Activated T-helper 2 cell treated with anti-CD3 and anti-CD28 coated beads, Interferon-gamma antibody, Interleukin-2, Interleukin-4, amounts not matched to agents 10 μg/mL and 5 μg/mL and 100 μg/mL, durations not matched to agents 14 hours and 24 hours and 36 hours (primary cell): ENCODE measurements around the gene SELENBP1. TPM values are rescaled to one million over a fixed set of nuclear protein-coding genes. Genes with fewer than 3 reads are reported as not detected.

Experiments
- DNase-seq: peaks from one replicate; pipeline ENCODE4 v3.0.0; 2021; ENCODE audit warnings: low spot score
- H3K27ac Mint-ChIP-seq: one replicate; pipeline ENCODE4 v1.8.0; 2021; ENCODE audit warnings: mixed read lengths
- H3K27me3 Mint-ChIP-seq: one replicate; pipeline ENCODE4 v1.8.0; 2021; ENCODE audit warnings: low read depth, mixed read lengths
- H3K36me3 Mint-ChIP-seq: one replicate; pipeline ENCODE4 v1.8.0; 2021; ENCODE audit warnings: low read depth, mixed read lengths
- H3K4me1 Mint-ChIP-seq: one replicate; pipeline ENCODE4 v1.8.0; 2021; ENCODE audit warnings: low read depth, mixed read lengths
- H3K4me3 Mint-ChIP-seq: one replicate; pipeline ENCODE4 v1.8.0; 2021; ENCODE audit warnings: low read depth, mild to moderate bottlenecking, moderate library complexity, mixed read lengths
- H3K9me3 Mint-ChIP-seq: one replicate; pipeline ENCODE4 v1.8.0; 2021; ENCODE audit warnings: mixed read lengths
- intact Hi-C: fragments of 100-400 bp; cut with micrococcal nuclease; formaldehyde crosslinking; loops from one replicate; pipeline ENCODE4 v1.15.1; 2023
- total RNA-seq: library from RNA; stranded (reverse); gene quantifications from 2 replicates; pipeline ENCODE4 v1.2.3, GENCODE V29; 2022

SELENBP1 gene
- total RNA-seq, 1 donor from 2014 or later: not detected

DNA sequence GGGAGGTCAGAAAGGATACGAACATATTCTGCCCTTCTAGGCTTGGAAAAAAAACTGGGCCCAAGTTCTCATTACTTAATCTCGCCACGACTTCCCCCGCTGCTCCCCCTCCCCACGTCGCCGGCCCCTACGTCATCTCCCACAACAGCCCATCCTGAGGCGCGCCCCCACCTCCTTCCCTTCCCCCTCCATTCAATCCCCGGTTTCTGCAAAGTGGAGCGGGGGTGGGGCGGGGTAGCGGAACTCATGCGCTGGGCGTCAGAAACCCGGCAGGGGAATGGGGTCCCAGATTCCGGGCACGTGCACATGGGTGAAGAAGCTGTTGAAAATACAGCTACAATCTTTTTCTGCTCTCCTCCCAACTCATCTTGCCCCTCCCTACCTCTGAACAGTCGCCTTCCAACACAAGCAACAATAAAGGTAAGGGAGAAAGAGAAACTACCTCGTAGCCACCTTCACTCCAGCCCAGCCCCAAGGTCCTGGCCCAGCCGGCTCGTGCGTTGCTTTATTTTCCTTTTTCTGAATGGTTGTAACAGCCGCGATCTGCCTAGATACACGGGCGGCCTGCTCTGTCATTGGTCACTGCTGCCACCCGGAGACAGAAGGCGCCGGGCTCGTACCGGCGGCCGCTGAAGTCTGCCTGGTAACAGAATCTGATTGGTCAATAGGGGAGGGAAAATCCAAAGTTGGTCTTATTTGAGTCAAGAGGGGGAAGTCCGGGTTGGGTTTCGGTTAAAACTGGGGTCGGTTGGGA lies 25.6 kb downstream of the SELENBP1 start, which contains the start of gene RFX5:
Gene RFX5 (minus strand): TSS at position 484 of the 754 bp plus-strand sequence. CDS start 932 bp downstream, outside the sequence.
- Mint-ChIP-seq H3K27me3 (no peaks in the 10 kb centered on the region), H3K4me1 (peaks cover 29% of the 10 kb centered on the region), H3K4me3 (peak within 1 kb of the TSS; percentile 94), H3K9me3 (peaks cover 4% of the 10 kb centered on the region), H3K27ac (peak within 1 kb of the TSS; percentile 99), H3K36me3 (peaks cover 43% of the 10 kb centered on the region)
- peak; percentile 95 for DNase-seq
- intact Hi-C loops: loop anchor here (1.0 to 5.0 kb wide), 5 partner anchors 20 to 150 kb away; partner anchors contain the start of genes PI4KB, PIP5K1A, PSMB4 and ZNF687

DNA sequence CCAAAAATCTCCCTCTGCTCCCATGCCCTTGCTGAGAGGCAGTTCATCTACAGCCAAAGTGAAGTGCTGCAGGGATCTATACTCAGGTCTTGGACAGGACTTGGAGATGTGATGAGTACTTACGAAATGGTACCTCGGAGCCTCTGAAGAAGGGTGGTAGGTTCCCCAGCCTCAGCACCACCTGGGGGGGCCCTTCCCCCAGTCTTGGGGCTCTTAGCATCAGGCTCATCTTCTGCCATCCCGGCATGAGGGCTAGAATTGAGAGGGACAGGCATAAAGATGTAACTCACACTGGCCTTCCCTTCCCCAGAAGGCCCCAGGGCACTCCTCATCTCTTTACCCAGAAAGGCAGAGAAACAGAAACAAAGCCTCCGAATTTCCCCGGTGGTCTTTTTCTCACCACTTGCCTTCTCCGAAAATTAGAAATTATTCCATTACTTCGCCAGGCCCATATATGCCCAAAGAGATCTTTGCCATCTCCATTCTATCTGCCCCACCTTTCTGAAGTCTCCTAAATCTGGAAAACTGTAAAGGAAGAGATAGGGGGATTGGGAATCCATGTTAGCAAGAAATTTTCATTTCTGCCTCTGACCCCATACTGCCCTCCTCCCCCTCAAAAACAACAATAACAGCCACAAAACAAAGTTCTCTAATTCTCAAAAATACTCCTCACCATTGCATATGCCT lies 26.3 kb downstream of the SELENBP1 start:
- no peaks in the 10 kb centered on the region for H3K9me3 Mint-ChIP-seq
- no peak for DNase-seq
- peaks cover 29% of the 10 kb centered on the region for H3K4me1 Mint-ChIP-seq
- H3K36me3 Mint-ChIP-seq: peaks cover 41% of the 10 kb centered on the region
- intact Hi-C loops: loop anchor here (2.0 to 5.0 kb wide), 2 partner anchors 35 to 149 kb away; partner anchors contain the start of gene PIP5K1A
- H3K27ac Mint-ChIP-seq: peak overlapping the region; percentile 99
- H3K4me3 Mint-ChIP-seq: peak overlapping the region; percentile 94
- no peaks in the 10 kb centered on the region for H3K27me3 Mint-ChIP-seq

DNA sequence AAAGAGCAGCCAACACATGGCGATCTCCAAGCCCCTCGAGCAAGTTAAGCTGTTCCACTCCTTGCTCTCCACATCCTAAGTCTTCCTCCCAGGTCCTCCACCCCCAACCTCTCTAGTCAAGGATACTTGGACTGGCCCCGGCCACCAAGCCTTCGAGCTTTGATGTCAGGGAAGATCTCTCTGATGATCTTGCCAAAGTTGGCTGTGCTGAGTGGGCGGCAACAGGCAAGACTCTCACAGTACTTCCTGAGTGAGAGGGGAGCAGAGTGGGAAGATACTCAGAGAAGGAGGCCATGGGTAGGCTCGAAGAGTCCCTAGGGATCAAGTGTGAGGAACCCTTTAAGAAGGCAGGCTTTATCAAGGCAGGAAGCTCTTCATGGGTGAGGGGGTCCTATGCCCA lies 28.2 kb downstream of the SELENBP1 start:
- Mint-ChIP-seq H3K4me3 (no peak overlapping the region), H3K36me3 (peaks cover 46% of the 10 kb centered on the region), H3K4me1 (peaks cover 36% of the 10 kb centered on the region), H3K27ac (peak overlapping the region; percentile 59), H3K27me3 (no peaks in the 10 kb centered on the region), H3K9me3 (no peaks in the 10 kb centered on the region)
- DNase-seq: no peak
- intact Hi-C loops: no loop called here

DNA sequence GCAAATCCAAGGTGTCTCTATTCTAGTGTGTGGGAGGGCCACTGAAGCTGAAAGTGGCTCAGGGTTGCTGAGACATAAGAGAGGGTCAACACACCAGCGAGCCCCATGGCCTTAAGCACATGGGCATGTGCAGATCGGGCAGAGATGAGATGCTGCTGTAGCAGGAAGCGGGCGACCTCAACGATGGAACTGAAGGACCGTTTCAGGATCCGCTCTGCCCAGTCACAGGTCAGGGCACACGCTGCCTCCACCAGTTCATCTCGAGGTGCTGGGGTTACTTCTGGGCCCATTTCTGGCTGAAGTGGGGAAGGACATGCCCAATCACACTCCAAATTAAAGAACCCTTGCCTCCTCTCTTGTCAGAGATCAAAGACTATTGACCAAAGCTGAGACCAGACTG lies 28.9 kb downstream of the SELENBP1 start:
- H3K36me3 Mint-ChIP-seq: peaks cover 46% of the 10 kb centered on the region

DNA sequence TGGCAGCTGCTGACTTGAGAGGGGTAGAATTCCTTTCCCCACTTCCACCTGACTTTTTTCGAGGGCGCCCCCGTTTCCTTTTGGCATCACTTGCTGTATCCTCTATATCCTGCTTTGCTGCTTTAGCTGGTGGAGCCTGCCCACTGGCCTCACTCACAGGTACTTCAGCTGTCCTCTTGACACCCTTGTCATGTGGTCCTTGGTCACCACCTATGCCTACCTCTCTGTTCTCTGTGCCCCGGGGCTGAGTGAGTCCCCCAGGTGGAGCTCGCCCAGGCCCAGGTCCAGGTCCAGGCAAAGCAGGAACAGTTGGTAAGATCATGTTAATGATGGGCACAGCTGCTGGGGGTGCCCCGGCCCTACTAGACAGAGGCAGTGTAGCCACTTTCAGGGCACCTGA lies 29.9 kb downstream of the SELENBP1 start:
- H3K27ac Mint-ChIP-seq: no peak overlapping the region
- intact Hi-C loops: no loop called here
- peaks cover 46% of the 10 kb centered on the region for H3K36me3 Mint-ChIP-seq
- peaks cover 30% of the 10 kb centered on the region for H3K4me1 Mint-ChIP-seq
- H3K4me3 Mint-ChIP-seq: no peak overlapping the region
- no peaks in the 10 kb centered on the region for H3K9me3 Mint-ChIP-seq
- H3K27me3 Mint-ChIP-seq: no peaks in the 10 kb centered on the region
- no peak for DNase-seq

More for the DNA sequence above, 28.9 kb downstream of the SELENBP1 start:
- intact Hi-C loops: no loop called here
- no peaks in the 10 kb centered on the region for H3K27me3 Mint-ChIP-seq
- H3K9me3 Mint-ChIP-seq: no peaks in the 10 kb centered on the region
- no peak for DNase-seq
- H3K4me1 Mint-ChIP-seq: peaks cover 36% of the 10 kb centered on the region
- no peak overlapping the region for H3K4me3 Mint-ChIP-seq
- H3K27ac Mint-ChIP-seq: no peak overlapping the region

DNA sequence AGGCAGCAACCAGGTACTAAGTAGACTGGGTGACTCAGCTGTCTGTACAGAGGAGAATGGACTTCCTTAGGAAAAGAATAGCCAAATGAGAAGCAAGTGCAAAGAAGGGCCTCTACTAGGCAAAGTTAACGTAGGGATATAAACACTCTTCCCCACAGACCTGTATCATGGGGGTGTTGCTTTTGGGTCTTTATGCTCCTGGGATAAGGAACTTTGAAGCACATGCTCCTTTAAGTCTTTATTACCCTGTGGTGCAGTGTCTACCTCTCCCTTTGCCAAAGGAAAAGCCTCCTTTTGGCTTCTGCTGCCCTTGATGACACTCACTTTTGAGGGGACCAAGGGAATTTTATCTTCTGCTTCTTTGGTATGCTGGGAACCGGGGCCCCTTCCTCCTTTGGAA lies 30.5 kb downstream of the SELENBP1 start:
- intact Hi-C loops: no loop called here
- no peaks in the 10 kb centered on the region for H3K9me3 Mint-ChIP-seq
- H3K36me3 Mint-ChIP-seq: peaks cover 45% of the 10 kb centered on the region
- H3K27me3 Mint-ChIP-seq: no peaks in the 10 kb centered on the region
- H3K4me1 Mint-ChIP-seq: peaks cover 27% of the 10 kb centered on the region
- no peak overlapping the region for H3K4me3 Mint-ChIP-seq
- no peak for DNase-seq
- H3K27ac Mint-ChIP-seq: no peak overlapping the region

DNA sequence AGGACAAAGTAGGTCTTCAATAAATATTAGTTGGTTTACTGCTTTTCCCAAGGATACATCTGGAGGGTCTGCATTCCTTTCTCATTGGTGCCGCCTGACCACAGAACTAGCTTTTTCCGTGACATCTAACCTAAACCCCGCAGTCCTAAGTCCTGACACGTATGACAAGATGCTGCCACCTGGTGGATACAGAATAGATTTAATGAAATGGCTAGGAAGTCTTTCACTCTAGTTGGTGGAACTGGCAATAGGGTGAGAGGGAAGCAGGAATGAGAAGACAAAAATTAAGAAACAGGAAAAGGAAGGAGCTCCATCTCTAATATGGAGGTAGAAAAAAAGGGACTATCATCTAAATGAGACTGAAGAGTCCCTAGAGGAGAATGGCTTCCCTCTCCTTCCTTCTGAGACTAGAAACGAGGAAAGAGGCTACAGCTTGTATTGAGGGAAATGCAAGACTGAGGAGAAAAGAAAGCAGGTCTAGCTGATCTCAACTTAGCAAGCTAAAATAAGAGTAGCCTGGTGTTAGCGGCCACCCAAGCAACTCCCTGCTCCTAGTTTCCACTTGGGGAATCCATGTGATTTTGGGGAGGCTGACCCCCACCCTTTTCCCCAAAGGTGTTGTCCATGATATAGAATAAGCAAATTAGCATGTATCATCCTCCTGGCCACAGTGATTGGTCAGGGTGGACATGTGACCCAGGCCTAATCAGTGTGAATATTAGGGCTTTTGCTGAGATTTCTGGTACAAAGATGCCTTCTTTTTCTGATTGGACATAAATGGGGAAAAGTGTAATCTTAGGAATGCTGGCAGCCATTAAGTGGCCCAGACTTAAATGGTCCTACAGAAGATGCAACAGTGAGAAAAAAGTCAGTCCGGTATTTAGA lies 31.4 kb downstream of the SELENBP1 start:
- Mint-ChIP-seq H3K27me3 (no peaks in the 10 kb centered on the region), H3K9me3 (no peaks in the 10 kb centered on the region), H3K36me3 (peaks cover 37% of the 10 kb centered on the region), H3K4me1 (peaks cover 22% of the 10 kb centered on the region), H3K27ac (peak overlapping the region; percentile 70), H3K4me3 (no peak overlapping the region)
- intact Hi-C loops: loop anchor here (1.0 kb wide), 1 partner anchor 40 kb away; no protein-coding TSS in a partner anchor
- DNase-seq: peak; percentile 36

DNA sequence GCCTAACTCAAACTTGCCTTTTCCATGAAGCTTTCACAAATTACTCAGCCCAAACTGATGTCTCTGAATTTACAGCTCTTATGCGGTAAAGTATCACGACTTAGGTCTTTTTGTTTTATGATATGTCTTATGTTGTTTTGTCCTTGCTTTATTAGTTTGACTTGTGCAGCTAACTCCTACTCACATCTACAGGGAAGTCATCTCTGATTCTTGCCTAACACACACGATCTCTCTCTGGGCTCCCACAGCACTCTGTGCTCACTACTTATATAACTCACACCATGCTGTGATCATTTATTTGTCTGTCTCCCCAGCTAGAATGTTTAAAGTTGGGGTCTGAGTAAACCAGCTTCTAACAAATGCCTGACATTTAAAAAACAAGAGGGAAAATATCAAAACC lies 35.9 kb downstream of the SELENBP1 start:
- intact Hi-C loops: no loop called here
- no peak overlapping the region for H3K27ac Mint-ChIP-seq
- H3K4me3 Mint-ChIP-seq: no peak overlapping the region
- no peak for DNase-seq
- H3K36me3 Mint-ChIP-seq: peaks cover 5% of the 10 kb centered on the region
- H3K27me3 Mint-ChIP-seq: no peaks in the 10 kb centered on the region
- no peaks in the 10 kb centered on the region for H3K9me3 Mint-ChIP-seq
- peaks cover 7% of the 10 kb centered on the region for H3K4me1 Mint-ChIP-seq

DNA sequence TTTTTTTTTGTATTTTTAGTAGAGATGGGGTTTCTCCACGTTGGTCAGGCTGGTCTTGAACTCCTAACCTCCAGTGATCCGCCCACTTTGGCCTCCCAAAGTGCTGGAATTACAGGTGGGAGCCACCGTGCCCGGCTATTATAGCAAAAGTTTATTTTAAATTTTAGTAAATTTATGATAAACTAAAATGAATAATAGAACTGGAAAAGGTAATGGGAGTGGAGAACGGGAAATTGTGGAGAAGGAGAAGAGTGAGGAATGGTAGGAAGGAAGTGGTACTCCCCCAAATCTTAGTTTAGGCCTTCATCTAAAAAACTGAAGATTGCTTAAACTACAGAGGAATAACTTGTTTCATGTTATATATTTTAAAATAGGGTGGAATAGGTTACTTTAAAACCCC lies 37.7 kb downstream of the SELENBP1 start:
- Mint-ChIP-seq H3K4me1 (peaks cover under 1% of the 10 kb centered on the region), H3K9me3 (no peaks in the 10 kb centered on the region), H3K4me3 (no peak overlapping the region), H3K27ac (no peak overlapping the region), H3K36me3 (no peaks in the 10 kb centered on the region), H3K27me3 (no peaks in the 10 kb centered on the region)
- no peak for DNase-seq
- intact Hi-C loops: no loop called here

DNA sequence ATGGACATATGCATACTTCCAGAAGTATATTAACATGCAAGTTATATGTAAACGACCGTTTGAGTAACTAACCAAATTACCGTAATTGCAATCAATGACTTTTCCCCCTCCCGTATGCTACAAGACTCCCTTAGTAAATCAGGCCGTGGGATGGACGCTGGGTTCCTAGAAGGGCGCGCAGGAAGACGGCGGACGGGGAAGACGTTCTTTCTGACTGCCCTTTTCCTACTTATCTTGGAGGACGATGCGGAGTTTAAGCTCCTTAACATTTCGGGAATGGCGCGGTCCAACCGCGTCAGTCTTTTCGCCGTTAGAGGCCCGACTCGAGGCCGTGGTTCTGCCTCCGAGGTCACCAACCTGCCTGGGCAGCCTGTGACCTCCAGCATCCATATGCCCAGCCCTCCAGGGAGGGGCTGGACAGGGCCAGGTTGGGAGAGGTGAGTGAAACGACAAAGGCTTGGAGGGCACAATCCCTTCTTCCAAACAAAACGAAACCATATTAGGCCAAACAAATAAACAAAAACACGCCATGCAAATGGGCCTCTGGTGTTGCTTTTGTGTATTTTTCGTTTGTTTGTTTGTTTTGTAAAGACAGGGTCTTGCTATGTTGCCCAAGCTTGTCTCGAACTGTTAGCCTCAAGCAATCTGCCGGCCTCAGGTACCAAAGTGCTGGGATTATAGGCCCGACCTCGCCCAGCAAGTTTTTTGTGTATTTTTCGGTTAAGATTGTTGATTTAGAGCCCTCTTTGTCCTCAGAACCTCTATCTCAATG lies 44.4 kb downstream of the SELENBP1 start:
- H3K27ac Mint-ChIP-seq: peak overlapping the region; percentile 98
- no peaks in the 10 kb centered on the region for H3K27me3 Mint-ChIP-seq
- H3K4me3 Mint-ChIP-seq: peak overlapping the region; percentile 93
- intact Hi-C loops: loop anchor here (1.0 kb wide), 3 partner anchors 16 to 47 kb away; partner anchors contain the start of gene RFX5
- peaks cover 27% of the 10 kb centered on the region for H3K36me3 Mint-ChIP-seq
- DNase-seq: no peak
- no peaks in the 10 kb centered on the region for H3K9me3 Mint-ChIP-seq
- H3K4me1 Mint-ChIP-seq: peaks cover 30% of the 10 kb centered on the region

DNA sequence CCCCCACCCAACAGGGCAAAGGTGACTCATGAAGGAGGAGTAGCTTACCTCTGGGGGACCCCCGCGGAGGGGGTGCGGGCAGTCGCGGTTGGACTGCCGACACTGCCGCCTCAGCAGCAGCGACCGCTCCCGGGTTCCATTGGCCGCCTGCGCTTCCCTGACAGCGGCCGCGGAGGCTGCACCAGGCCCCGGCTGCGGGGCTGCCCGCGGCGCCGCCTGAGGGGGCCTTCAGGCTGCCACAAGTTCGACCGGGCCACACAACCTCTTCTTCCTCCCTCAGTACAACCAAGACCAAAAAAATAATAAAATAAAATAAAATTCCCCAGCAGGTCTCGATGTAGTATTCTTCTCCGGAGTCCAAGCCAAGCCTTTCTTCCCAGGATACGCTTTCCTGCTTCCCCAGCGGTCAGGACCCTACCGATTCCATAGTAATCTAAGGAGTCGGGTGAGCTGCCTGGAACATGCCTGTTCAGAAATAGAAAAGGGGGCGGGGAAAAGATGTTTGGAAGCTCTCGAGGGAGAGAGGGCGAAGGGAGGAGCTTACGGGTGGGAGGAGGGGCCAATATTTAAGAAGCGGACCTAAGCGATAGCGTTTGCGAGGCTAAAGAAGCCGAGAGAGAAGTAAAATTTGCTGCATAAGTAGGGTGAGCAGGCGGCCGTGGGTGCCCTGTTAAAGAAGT lies 45.1 kb downstream of the SELENBP1 start, which contains the start of gene PI4KB:
Gene PI4KB (minus strand): TSS at position 194 of the 680 bp plus-strand sequence. CDS start 10,935 bp downstream, outside the sequence.
- Mint-ChIP-seq H3K4me3 (peak within 1 kb of the TSS; percentile 93), H3K9me3 (no peaks in the 10 kb centered on the region), H3K27ac (peak within 1 kb of the TSS; percentile 98), H3K4me1 (peaks cover 33% of the 10 kb centered on the region), H3K27me3 (no peaks in the 10 kb centered on the region), H3K36me3 (peaks cover 32% of the 10 kb centered on the region)
- DNase-seq: peak; percentile 88
- intact Hi-C loops: loop anchor here (1.0 kb wide), 3 partner anchors 15 to 46 kb away; partner anchors contain the start of gene RFX5
